ENCODE measurements around the gene SERPINI1.

SERPINI1 gene

DNA sequence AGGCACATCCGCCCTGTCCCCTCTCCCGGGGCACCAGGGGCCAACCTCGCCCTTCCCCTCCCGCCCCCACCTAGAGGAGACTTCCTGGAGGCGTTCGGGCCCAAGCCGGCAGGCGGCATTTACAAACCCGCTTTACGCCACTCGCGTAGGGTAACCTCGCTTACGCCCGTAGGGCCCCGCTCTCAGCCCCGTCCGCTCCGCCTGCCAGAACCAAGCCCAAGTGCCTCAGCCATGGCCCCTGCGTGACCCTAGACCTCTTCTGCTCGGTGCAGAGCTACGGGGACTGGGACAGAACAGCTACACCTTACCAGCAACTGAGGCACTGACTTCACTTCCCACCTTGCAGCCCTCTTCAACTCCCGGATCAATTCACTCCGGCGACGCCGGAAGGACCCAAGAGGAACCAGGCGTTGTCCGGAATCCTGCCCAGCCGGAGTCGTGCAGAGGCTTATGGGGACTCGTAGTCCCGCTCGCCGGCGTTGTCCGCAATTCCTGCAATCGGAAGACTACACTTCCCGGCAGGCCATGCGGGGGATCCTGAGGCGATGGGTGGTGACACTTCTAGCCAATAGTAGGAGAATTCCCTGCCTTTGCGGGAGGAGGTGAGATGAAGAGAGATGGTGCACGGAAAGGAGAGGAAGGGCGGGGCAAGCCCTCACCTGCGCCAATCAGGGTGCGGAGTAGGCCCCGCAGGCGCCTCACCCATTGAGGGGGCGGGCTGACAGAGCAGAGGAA, 856 bp upstream of the SERPINI1 start, which contains the start of gene PDCD10:
PDCD10 (minus strand) TSS at position 395 of the 735 bp plus-strand sequence. CDS start 14,735 bp downstream, outside the sequence.
- peak; percentile 90 for DNase-seq (ENCODE audit: low spot score)

DNA sequence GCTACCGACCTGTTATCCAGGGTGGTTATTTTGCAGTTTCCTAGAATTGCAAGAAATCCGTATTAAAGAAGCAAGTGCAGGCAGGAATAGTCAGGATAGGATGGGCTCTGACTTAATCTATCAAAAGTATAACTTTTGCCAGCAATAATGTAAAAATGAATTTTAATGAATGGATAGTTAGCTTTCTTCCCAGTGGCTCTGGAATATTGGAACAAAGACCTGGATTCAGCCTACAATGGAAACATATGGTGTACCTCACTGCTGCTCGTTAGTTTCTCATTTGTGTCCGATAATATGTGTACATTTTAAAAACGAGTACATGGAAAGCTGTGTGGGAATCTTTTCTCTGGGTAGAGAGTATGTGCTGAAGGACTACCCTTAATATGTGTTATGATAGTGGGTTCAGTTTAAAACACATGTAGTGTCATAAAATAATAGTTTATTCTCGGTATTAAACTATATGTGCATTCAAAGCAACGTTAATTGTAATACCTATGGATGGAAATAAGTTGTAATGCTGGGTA, 805 bp downstream of the SERPINI1 start:
- no peak for DNase-seq (ENCODE audit: low spot score)

DNA sequence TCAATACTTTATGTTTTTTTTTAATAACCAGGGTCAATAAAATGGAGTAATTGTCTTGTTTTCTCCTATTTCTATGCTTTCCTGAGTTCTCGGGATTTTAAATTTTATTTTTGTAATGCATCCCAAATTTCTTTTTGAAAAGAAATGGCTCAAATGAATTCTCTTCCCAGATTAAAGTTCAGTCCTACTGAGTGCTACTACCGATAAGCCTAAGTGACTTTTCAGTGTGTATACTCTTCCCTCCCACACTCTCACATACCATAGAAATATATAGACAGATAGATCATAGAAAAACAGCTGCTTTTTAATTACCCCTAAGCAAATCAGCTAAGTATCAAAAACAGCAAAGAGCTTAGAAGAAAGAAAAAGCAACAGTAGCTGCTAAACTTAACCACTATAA, 1.5 kb downstream of the SERPINI1 start:
- no peak for DNase-seq (ENCODE audit: low spot score)

DNA sequence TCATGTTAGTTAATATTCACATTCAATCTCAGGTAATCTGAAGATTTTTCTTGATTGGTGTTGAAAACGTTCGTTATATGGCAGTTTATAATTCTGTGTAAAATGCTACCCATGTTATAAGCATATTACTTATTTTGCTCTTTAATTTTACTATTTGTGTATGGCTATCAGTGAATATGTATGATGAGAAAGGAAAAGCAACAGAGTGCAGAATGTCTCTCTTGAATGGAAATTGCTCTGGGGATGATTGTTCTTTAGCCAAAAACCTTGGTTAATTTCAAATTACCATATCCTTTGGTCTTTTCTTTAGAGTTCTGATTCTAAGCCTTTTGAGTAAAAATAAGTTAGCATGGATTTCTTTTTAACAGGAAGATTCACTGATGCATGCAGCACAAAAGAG, 2.5 kb downstream of the SERPINI1 start:
- no peak for DNase-seq (ENCODE audit: low spot score)

DNA sequence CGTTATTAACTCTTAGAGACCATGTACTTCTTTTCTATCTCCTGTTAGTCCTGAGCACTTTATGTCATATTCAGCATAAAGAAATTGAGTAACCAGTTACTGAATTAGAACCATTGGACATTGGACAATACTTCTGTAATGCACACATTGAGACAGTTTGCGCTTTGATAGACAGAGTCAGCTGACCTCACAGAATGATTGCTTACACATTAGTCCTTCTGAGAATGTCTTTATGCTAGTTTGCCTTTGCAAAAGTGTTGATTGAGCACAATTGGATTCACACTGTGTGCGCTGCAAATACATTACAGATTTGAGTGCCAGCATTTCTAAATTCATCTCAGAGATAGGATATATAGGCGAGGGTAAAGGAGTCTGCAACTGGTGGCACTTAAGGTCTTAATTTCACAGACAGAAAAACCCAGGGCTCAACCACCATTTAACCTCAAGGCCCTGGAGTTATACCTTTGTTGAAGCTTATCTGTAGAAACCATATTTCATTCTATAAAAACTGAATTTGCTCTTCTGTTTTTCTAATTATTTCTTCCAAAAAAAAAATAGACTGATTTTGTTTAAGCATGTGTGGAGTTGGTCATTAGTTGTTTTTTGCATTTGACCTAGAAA, 3.8 kb downstream of the SERPINI1 start:
- DNase-seq (ENCODE audit: low spot score) = no peak

DNA sequence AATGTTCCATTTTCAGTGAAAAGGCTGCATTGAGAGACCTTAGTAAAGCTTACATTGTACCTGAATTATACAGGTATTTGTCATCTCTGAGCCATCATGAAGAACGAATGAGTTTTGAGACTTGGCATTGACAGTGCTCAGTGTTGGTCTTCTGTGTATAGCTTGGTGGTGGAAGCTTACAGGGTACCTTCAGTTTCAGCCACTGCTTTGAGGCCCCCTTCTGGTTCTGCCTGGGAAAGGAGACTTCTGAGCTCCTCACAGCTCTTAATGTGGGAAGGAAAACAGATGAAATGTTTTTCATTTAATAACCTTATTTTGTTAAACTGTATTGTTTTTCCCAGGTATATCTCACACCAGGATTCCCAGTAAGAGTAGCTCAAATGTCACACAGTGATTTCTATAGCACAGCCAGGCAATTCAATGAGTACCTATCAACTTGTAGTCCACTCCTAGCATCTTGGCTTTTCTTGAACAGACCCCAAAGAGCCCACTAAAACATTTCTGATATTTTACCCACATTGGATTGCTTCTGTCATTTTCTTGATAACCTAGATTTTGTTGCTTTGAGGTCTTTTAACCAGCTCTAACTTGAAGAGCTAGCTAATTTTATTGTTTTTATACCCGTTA, 5.6 kb downstream of the SERPINI1 start:
- peak; percentile 59 for DNase-seq (ENCODE audit: low spot score)

DNA sequence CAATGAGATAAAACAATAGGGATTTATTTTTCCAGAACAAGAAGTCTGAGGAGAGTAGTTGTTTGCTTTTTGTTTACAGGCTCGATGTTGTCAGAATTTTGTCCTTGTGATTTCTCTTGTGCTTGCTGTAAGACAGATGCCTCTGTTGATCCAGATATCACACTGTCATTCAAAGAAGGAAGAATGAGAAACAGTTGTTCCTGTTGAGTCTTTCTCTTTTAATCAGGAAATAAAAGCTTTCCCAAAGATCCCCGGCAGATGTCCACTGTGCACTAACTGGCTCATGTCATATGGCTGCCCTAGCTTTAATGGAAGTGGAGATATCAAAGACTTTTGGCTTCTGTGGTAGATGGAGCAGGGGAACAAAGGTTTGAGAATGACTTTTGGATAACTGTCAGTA, 6.8 kb downstream of the SERPINI1 start:
- no peak for DNase-seq (ENCODE audit: low spot score)

DNA sequence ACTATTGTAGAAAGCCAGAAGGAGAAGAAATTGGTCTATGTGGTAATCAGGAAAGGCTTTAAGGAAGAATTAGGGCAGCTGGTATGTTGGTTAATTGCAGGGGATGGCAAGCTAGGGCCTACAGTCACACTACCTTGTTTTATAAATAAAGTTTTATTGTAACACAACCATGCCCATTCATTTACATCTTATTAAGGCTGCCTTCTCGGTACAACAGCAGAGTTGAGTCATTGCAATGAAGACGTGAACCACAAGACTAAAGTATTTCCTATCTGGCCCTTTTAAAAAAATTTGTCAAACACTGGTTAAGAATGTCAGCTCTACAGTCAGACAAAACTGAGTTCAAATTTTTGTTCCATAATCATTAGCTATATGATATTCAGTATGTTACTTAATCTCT, 8.3 kb downstream of the SERPINI1 start:
- no peak for DNase-seq (ENCODE audit: low spot score)

DNA sequence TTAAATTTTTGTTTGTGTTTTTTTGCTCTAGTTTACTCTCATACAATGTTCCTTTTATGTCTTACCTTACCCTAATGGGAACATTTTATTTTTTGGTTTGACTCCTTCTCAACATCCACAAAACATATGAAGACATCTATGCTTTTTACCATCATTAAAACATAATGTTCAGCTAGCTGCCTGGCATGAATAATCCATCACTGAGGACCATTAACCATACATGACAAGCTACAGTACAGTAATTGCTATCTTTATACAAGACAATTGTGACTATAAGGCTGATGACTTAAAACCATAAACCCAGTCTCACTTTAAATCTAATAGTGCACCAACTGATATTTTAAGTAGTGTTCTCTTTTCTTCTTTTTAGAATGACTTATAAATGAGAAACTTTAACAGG, 13.7 kb downstream of the SERPINI1 start:
- DNase-seq (ENCODE audit: low spot score) = no peak

DNA sequence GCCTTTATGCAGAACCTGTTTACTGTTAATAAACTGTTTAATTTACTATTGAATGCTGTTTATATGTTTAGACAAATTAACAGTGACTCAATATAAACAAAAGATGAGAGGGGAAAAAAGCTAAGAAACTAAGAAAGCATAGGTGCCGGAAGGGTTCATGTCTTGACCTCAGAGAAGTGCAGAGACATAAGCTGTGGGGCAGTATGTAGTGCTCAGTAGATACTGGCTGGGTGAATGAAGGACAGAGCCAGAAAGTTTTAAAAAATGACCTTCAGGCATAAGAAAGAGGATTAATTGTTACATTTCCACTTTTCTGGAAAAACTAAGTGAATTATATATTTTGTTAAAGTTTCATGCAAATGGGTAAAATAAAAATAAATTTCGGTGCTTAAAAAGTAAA, 14.2 kb downstream of the SERPINI1 start:
- no peak for DNase-seq (ENCODE audit: low spot score)

DNA sequence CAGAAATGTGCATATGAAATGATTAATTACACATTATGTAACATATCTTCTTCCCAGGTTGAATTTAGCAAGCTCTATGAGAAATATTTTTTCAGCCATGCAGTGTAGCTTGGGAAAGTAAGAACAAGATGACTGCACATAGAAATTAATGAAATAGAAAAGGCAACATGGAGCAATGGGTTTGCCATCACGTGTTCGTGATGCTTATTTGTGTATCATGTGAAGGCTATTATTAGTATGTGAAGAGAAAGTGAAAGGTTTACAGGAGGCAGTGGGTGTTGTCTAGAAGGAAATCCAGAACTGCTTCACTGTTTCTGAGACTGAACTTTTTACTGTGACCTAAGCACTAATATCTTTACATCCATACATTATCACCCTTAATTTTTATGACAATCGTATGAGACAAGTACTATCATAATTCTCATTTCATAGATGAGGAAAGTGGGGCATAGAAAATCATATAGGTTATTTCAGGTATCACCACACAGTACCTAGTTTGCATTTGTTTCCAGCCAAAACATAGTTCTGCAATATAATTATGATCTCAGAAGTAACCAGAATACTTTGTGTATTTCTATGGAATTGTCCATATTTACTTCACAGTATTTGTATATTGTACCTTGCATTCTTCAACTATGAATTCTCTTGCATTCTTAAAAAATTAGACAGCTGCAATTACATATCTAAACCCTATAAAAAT, 14.9 kb downstream of the SERPINI1 start:
- no peak for DNase-seq (ENCODE audit: low spot score)

DNA sequence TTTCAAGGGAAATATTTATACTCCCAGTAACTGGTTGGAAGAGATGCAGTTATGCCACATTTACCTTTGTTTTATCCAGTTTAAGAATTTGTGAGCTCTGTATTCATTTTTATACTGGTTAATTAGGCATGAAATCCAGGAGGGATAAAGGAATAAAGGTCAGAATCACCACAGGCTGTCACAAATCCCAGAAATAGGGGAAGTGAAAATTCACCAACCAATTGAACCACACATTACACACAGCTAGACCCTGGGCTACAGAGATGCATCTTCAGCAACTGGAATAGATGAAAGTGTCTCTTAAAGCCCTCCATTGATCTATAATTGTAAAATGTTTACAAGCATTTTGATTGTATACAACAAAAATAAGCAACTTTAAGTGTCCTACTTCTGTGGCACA, 18.5 kb downstream of the SERPINI1 start:
- no peak for DNase-seq (ENCODE audit: low spot score)

DNA sequence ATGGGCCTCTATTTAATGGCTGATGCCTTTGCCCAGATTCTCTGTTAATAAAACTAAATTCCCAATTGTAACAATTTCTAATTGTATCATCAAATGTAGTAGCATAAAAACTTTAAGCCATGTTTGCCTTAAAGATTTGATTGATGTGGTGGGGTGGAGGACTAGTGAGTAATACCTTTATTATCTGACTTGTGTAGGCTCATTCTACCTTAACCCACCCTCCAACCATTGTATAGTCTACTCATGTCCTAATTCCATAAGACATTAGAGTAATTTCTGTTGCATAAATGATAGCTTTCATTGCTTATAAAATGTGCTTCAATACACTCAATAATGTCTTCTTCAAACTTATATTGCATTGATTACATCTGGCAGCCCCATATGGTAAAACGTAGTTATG, 25.8 kb downstream of the SERPINI1 start:
- no peak for DNase-seq (ENCODE audit: low spot score)

DNA sequence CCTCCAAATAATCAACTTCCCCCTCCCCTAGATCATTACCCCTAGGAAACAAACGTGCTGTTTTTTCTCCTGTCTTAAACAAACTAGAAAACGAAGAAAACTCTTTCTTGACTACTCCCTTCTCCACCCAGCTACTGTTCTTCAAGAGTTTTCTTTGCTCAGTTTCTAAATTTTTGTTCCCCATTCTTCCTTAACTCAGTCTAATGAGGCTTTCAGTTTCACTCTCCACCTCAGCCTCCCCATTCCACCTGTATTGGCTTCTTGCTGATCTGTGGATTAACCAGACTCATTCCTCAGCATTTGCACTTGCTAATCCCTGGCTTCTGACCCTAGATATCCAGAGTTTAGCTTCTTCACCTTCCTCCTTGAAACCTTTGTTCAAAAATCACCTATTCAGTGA, 26.8 kb downstream of the SERPINI1 start:
- DNase-seq (ENCODE audit: low spot score) = no peak

DNA sequence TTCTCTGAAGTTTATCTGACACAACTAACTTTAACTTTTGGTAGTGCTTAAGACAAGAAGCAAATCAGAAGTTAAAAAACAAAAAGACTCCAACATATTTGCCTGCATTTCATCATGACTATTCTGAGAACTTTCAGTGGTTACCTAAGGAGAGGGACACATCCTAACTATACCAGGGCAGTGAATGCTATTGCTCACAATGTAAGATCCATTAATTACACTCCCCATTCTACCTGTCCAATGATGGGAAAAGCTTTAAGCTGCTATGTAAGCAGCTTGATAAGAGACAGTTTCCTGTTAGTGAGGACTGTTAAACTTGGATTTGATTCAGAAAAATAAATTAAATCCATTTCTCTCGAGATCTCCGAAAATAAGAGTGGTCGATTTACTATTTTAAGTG, 37.5 kb downstream of the SERPINI1 start:
- no peak for DNase-seq (ENCODE audit: low spot score)

DNA sequence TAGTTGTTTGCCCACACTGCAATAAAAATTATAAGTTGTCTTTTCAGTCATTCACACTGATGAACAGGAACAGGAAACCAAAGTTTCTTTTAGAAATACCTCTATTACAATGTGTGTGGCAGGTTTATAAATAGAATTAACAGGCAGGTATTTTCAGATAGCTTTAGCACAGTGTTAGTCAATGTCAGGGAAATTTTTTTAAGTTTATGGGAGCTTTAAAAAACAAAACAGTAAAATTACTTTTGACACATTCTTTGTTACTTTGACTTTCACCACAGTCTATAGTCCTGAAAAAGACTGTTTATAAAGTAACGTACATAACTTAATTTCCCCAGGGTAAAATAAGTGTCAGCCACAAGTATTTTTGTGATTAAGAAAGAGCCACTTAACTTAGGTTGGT, 38.1 kb downstream of the SERPINI1 start:
- DNase-seq (ENCODE audit: low spot score) = no peak

DNA sequence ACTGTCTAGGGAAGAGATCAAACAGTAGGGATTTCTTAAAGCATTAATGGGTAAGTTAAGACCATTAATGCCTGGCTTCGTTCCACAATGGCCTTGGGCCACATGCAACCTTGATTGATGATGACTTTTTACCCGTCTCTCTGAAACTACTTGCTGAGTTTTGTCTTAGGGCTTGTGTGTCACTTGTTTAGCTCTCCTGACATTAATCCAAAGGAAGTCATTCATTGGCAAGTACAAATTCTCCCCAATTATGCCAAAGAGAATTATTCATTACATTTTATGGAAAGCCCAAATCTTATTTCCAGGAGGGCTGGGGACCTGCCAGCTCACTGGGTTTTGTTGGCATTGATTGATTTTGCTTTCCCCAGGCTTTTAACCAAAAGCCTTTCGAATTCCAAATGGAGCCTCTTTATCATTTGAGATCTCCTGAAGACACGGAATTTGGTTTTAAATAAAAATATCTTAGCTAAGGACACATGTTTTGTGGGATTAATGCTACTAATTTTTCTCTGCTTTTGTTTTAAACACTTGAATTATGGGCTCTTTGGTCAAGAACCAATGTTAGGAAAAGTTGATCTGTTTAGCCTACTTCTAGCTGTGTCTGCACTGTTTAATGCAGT, 40.7 kb downstream of the SERPINI1 start:
- DNase-seq (ENCODE audit: low spot score) = no peak

DNA sequence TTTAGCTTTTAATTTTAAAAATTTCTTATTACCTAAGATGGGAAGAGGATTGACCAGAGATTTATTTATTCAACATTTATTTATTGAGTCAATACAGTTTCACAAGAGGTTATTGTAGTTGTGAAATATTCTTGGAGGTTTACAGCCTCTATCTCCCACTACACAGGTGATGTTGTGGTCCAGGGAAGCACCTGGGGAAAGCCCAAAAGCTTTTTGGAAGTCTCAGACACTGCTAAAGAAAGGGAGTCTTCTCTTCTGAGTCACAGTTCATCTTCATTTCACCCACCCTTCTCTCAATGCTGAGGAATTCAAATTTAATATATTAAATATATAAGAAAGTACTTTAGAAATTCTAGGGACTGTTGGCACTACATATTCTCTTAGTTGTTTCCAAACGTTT, 41.8 kb downstream of the SERPINI1 start:
- no peak for DNase-seq (ENCODE audit: low spot score)

DNA sequence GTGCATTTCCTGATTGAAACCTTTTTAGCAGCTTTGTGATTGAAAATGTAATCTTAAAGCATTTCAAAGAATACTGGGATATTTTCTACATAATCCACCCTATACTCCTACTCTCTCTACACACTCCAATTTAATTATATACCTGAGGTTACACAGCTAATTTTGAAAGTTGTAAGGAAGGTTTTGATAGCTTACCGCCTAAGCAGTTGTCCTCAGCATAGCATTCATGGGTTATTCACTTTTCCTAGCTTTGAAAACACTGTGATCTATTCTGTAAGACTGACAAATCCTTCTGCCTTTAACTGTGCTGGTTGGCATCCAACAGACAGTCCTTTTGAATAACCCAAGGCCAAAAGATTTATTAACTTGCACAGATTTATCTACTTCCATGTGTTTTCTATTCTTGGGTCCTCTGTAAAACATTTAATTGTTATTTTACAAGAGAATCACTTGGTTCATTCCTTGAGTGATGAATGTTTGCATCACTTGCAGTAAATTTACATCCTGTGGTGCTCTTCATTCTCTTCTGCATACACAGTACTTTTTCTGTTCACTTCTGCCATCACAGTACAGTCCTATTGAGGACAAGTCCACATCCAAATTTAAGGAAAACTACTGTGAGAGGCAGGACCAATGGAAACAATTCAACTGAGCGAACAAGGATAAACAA, 44.8 kb downstream of the SERPINI1 start:
- no peak for DNase-seq (ENCODE audit: low spot score)

DNA sequence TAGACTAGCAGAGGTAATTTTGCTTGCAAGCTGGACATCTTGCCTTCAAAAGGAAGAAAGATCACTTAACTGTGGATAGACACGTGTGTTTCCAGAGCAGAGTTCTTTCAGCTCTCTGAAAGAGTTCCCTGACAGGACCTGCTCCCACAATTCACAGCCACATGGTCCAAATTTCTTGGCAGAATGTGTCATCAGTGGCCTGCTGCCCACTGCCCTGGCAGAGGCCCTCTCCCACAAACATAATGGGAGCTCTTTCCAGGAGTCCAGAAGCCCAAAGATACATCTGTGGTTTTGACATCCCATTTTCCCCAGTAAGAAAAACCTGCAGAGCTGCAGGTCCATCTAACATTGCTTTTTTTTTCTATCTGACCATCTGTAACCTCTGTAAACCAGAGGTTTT, 48.3 kb downstream of the SERPINI1 start:
- DNase-seq (ENCODE audit: low spot score) = no peak

DNA sequence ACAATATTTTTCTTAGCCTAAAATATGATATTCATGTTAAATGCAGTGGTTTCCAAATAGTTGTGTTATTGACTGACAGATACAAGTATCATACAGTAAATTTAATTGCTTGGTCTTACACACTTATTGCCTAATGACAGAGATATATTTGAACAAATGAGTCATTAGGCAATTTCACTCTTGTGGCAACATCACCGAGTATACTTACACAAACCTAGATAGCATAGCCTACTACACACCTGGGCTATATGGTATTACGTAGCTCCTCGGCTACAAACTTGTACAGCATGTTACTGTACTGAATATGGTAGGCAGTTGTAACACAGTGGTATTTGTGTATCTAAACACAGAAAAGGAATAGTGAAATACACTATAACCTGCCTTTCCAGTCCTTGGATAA, 50.3 kb downstream of the SERPINI1 start:
- no peak for DNase-seq (ENCODE audit: low spot score)

DNA sequence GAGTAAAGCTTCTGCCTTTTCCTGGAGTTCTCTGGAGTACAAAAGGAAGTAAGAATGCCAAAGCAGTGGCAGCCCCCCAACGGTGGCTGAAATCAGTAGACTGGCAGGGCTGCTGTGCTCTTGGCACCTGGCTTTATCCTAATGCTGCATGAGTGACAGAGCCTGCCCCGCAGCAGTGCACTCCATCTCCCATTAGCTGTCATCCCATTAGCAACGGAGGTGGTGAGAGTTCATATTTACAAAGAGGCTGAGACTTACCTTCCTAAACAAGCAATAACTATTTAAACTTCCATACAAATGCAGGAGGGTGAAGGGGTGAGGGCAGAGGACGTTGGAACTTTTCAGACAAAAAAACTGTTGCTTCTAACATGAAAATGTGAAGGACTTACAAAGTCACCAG, 51.9 kb downstream of the SERPINI1 start:
- DNase-seq (ENCODE audit: low spot score) = no peak

Measured in D341Med (cell line).